GM18909 (cell line): ENCODE measurements around the gene IRS1.

ENCODE experiments used
- ATAC-seq: cut with Tn5 transposase; IDR thresholded peaks from one replicate; pipeline ENCODE4 v1.9.1; 2021; ENCODE audit warnings: mild to moderate bottlenecking; ENCODE audit not compliant: unreplicated experiment, poor library complexity

IRS1 gene

DNA sequence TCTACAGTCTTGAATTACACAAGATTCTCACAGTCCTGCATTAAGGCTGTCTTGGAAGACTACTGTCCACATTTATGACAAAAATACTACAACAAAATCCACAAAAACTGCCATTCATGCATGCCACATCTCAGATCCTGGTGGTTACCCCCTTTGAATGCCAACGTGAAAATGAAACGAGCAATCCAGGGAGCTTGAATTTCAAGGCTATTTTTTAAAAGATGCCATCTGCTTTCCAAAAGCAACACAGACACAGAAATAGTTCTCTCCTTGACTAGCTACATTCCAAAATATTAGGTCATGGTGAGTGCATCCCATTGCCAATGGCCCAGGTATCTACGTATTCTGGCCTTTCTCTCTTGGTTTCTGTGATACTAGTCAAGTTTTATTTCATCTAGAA lies 36.3 kb downstream of the IRS1 start:
- no peak for ATAC-seq

DNA sequence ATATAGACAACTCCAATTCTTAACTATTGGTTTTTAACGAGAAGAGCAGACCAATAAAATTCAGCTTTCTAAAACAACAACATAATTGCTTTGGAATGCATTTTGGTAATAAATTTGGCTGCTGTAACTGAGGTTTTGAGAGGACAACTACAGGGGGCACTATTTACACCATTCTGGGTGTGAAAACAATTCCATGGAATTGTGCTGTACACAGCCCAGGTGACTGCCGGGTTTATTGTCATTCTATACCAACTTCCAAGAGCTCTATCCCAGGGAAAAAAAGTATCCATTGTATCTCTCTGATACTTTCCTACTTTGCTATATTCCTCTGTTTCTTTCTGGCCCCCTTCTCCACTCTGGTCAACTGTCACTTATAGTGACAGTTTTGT lies 38.4 kb downstream of the IRS1 start:
- ATAC-seq = no peak

DNA sequence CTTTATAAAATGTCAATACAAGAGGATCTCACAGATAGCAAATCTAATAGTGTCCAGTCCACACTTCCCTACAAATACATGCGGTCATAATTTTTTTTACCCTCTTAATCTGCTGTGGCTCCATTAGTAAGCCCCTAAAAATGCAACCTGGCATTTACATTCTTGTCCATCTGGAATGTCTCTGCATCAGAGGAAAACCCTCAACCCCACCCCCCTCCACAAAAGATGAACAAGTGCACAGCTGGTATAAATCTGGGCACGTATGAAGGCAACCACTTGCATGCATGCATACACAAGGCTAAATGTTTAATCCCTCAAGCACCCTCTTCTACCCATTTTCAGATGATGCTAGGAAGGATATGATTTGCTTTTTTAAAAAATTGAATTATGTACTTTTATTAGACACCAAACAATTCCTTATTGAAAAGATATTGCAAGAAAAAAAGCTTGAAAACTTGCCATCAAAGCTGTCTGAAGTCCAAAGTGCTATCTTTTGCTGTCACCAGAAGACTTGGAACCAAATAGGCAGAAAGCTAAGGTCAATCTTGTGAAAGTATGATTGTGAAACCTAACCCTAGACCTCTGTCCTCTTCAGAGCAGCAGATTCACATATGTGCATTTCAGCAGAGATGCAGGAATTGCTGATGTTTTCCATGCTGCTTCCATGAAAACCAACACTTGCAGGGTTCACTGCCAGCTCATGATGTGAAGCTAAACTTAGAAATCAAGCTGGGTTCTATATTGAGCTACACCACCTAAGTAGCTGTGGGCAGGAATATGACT lies 39.0 kb downstream of the IRS1 start:
- ATAC-seq = no peak

- no peak for ATAC-seq
Measured at GRCh38 chr2:226759768-226760167, 39.9 kb downstream of the IRS1 start.

DNA sequence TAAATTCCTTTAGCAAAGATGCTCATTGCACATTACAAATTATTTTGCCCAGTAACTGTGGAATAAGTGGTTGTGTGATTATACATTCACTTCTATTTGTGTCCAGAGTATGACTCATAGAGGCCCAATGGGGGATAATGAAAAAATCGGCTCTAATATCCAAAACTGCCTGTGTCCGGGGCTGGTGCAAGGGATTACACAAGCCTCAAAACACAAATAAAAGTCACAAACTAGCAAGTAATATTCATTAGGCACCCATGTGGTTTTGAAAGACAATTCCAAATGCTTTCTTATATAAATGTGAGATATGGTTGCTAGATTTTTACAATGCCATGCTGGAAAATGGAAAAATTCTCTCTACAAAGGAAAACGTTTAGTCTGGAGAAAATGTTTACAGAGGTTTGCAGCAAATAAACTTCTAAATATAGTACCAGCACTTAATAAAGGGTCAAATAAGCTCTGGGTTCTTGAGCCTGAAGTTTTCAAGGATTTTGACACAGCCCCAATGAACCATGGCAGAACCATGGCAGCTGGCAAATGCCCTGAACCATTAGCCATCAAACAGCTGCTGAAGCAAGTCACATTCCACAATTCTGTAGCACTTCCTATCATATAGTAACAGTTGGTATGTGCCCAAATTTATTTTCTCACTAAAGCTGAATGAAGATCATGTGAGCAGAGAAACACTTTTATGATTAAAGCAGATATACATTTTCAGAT lies 40.5 kb downstream of the IRS1 start:
- no peak for ATAC-seq

GRCh38 chr2:226756131-226756530 lies 43.5 kb downstream of the IRS1 start:
- ATAC-seq = no peak

DNA sequence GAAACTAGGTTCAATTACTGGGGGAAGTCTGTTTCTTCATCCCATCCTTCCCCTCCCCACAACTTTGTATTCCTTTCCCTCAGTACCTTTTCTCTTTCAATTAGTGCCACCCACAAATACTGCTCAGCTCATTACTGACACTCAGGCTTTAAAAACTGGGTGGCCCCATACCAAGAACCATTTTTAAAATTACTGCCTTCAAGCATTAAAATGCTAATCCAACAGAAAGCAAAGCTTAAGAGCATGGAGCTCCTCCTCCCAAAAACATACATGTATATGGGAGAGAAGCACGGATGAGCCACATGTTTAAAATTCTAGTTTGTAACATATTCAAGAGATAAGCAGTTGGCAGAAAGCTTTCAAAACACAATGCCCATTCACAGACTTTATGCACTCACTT lies 44.0 kb downstream of the IRS1 start:
- ATAC-seq = no peak

DNA sequence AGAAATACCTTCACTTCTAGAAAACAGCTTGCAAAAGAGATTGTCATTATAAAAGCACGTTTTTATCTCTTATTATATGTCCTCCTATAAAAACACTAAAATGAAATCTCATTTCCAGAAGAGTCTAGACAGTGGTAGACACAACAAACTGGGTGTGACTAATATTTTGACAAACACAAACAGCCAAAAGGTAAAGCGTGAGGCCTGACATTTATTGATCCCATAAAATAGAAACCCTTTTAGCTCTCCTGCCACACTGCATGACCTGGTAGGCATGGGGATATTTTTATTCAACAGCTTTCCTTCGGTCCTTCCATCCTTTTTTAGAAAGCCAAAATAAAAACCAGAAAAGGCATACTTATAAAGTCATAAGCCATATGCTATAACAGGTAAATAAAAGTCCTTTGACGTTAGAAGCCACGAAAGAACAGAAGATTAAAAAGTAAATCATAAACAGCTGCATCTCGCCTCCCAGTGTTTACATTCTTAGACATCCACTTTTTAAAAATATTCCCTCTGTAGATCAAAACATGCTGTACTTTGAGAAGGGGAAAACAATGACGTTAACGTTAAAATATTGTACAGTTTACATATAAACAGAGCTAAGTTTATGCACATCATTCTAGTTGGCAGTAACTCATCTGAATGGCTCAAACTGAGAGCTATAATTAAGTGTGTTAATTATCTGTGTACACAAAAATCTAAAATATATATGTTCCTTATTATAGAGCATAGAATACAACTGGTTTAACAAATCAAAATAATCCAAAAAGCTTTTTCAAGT lies 44.6 kb downstream of the IRS1 start:
- no peak for ATAC-seq

GRCh38 chr2:226752887-226753286 lies 46.7 kb downstream of the IRS1 start:
- no peak for ATAC-seq

DNA sequence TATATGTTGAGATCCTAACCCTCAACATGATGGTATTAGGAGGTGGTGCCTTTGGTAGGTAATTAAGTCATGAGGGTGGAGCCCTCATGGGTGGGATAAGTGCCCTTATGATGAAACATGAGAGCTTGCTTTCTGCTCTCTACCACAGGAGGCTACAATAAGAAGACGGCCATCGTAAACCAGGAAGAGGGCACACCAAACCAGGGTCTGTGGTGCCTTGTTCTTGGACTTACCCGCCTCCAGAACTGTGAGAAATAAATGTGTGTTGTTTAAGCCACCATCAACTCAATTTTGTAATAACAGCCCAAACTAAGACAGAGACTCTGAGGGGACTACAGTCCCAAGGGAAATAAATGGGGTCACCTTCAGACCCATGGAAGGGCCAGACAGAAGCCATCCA lies 52.3 kb downstream of the IRS1 start:
- no peak for ATAC-seq

GRCh38 chr2:226746196-226746800 lies 53.3 kb downstream of the IRS1 start:
- ATAC-seq = no peak

DNA sequence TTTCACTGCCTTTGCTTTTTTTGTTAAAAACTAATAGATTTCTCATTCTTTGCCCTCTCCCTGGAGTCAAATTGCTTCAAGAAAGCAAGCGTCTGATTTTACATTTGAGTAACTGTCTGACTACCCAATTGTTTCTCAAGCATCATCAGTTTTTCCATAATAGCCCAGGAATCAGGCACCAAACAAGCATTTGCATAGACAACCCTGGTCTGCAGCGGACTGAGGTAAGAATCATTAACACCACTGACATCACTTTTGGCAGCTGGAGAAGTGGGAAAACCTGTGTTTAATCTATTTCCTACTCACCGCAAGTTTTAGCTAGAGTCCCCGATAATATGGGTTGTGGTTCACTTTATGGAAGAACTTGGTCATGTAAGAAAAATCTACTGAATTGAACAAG lies 55.7 kb downstream of the IRS1 start:
- no peak for ATAC-seq

GRCh38 chr2:226742347-226742746 lies 57.3 kb downstream of the IRS1 start:
- ATAC-seq = no peak

DNA sequence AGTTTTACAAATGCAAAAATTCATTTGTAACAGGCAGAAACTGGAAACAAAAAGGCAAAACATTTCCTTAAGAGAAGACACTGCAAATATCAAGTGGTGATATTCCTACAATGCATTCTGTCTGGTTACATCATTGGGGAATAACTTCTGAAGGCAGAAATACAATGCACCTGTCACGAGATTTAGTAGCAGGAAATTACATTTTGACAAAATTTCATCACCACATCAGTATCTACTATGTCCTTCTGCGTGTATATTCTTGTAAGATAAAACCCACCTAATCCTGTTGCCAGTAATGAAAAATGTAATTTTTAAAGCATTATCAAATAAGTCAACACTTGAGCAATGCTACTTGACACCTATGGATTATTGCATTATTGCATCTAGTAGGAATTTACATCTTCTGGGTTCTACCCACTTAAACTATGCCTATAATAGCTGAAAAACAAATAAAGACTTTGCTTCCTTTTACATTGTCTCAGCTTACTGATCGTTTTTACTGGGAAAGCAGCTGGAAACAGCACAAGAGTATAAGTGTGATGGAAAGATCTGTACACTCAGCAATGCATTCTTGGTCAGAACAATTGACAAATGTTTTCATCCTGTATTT lies 59.5 kb downstream of the IRS1 start:
- no peak for ATAC-seq

- ATAC-seq = no peak
Measured at GRCh38 chr2:226739545-226740030, 60.0 kb downstream of the IRS1 start.

DNA sequence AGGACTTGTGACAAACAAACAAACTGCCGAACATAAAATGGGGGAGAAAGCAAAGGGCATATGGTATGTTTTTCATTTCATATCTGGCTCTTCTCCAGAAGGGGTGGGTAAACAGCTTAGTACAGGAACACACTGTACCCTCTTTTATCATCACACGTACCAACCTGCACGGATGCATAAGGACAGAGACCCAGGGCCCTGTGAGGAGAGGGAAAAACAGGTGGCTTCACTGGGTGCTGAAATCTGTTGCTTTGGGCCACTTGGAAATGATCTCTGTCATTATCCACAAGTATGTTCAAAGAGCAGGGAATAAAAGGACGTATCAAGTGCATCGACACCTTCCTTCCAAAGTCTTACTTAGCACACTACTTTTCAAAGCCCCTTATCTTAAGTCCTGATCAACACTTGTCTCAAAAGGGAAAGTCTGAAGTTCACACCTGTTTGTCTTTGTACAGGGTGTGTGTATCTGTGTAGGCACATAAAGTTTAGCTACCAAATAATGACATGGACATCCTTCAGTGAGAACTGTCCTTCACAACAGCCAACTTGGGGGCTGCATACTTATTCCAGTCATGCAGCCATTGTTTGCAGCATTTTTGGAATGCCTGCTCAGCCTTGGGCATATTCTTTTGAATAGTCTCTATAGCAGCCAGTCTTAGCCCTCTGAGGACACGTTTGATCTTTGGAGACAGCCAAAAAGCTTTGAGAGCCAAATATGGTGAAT lies 60.6 kb downstream of the IRS1 start:
- ATAC-seq = no peak

DNA sequence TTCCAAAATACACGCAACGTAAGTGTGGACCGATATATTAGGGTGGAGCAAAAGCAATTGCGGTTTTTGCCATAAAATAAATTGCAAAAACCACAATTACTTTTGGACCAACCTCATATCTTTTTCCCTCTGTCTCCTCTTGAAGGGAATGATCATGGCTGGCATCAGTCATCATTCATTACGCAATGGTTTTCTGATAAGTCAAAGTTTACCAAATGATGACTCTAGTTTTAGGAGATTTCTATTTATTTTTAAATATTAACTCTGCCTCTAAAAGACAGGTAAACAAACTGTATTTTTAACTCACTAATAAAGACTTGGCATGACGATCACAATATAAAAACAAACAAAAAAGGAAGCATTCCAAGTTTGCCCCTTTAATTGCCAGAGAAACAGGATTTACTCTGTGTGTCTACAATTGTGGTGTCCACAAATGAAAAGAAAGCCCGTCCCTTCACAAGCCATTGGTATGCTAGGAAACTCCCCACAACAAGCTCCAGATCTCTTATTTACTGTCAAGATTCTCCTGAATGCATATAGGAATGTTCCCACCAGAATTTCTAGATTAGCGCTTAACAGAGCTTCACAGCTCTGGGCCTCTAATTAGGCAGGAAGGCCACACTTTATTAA lies 61.3 kb downstream of the IRS1 start:
- ATAC-seq = no peak

DNA sequence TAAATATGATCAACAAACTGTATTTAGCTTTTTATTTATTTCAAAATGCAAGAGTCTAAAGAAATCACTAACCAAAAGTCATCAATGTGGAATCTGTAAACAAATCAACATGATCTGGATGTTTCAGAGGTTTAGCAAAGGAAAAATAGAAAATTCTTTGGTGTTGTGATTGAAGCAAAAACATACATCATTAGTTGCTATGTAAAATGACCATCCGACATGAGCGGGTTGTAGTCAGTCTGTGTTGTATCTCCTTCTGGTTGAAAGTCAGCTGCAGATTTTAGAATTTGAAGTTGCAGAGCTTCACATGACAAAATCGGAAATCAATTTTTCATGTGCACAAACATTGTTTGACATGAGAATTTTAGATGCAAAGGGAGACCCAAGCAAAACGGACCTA lies 63.2 kb downstream of the IRS1 start:
- ATAC-seq = no peak

DNA sequence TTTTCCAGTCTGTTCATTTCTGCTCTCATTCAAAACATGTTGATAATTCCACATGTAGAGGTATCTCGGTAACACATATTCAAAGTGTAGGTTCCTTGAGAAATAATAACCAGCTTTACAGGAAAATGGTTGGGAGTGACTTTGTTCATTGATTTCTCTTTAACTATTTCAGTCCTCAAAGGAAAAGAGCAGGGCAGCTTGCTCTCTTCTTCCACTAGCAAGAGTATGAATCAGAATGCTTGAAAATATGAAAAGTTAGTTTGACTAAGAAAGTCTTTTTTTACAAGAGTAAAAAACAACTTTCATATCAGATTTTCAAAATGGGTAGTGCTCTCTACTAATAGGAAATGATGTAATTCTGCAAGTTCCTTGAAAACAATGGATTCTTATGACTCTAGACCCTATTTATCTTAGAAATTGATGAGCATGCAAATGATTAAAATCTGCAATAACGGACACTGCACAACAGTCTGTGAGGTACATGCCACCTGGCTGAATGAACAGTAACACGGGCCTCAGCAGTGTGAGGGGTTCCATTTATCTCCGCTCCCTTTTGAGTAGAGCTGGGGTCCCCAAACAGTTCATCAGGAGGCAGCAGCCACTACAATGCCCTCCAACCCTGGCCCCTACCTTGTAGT lies 65.6 kb downstream of the IRS1 start:
- no peak for ATAC-seq
